ENCODE results near the gene APOBR.
"Not testable (repeated sequence)": the region's sequence is repeated elsewhere in the genome, so short reads cannot be mapped to it uniquely, and the experiment has no call there.

Gene APOBR

GRCh38 chr16:28528463-28528867 is 34.0 kb downstream of the APOBR start:
- DNase-seq: no peak

GRCh38 chr16:28529124-28529523 is 34.7 kb downstream of the APOBR start:
- no peak for DNase-seq

GRCh38 chr16:28531777-28532744 is 37.6 kb downstream of the APOBR start:
- no peak for DNase-seq

GRCh38 chr16:28532940-28533647 is 38.7 kb downstream of the APOBR start:
- no peak for DNase-seq

GRCh38 chr16:28534542-28535373 is 40.3 kb downstream of the APOBR start:
- DNase-seq: no peak

GRCh38 chr16:28537076-28537475 is 42.6 kb downstream of the APOBR start:
- no peak for DNase-seq

- no peak for DNase-seq
Measured at GRCh38 chr16:28537964-28538732, 43.7 kb downstream of the APOBR start.

GRCh38 chr16:28538733-28539596 is 44.5 kb downstream of the APOBR start, which contains the start of gene NUPR1:
NUPR1 (minus strand) TSS chr16:28538974; CDS start chr16:28538907, 67 bp downstream.
- DNase-seq: no peak

- DNase-seq: no peak
Measured at GRCh38 chr16:28540346-28540745, 45.9 kb downstream of the APOBR start.

GRCh38 chr16:28542646-28543045 is 48.2 kb downstream of the APOBR start:
- no peak for DNase-seq

- no peak for DNase-seq
Measured at GRCh38 chr16:28543072-28543471, 48.6 kb downstream of the APOBR start.

- DNase-seq: no peak
Measured at GRCh38 chr16:28544998-28545397, 50.6 kb downstream of the APOBR start.

- DNase-seq: not testable (repeated sequence)
Measured at GRCh38 chr16:28545964-28546363, 51.5 kb downstream of the APOBR start.

GRCh38 chr16:28546626-28547025 is 52.2 kb downstream of the APOBR start:
- DNase-seq: no peak

GRCh38 chr16:28548306-28548802 is 53.9 kb downstream of the APOBR start:
- DNase-seq: no peak

Data from T-helper 9 cell (primary cell).